Naive thymus-derived CD4-positive, alpha-beta T cell (primary cell): ENCODE results near the gene IFI30. TPM values are rescaled to one million over a fixed set of nuclear protein-coding genes. Genes with fewer than 3 reads are reported as not detected.

Source experiments
- ATAC-seq: fragments of 150-1000 bp; cut with Tn5 transposase; 2 replicates; pipeline ENCODE4 v1.10.0; 2021; ENCODE audit warnings: mild to moderate bottlenecking, moderate library complexity
- CTCF ChIA-PET: fragments of 350-600 bp; sonication (Branson Sonifier 250); formaldehyde crosslinking; loops from one replicate; lab custom pipeline; 2021; ENCODE audit warnings: antibody characterized with exemption; lab: Charles Lee
- POLR2A ChIA-PET: fragments of 350-600 bp; sonication (Branson Sonifier 250); formaldehyde crosslinking; loops from one replicate; lab custom pipeline; 2021; ENCODE audit warnings: antibody characterized with exemption, inconsistent platforms; lab: Charles Lee
- DNase-seq, 9 donors: peaks; one replicate each; pipeline versions ENCODE4 v3.0.0 to v3.0.0-alpha.2; 2020 to 2022; ENCODE audit warnings: mixed read lengths in 1 of 9
- H3K27ac ChIP-seq: one replicate; pipeline ENCODE4 v1.7.0; 2013; ENCODE audit warnings: mild to moderate bottlenecking, low read depth, low read length, moderate library complexity
- H3K27me3 ChIP-seq, 2 donors: one replicate each; pipeline ENCODE4 v1.7.0; 2013; ENCODE audit warnings: low read length in 2 of 2, mild to moderate bottlenecking in 2 of 2, moderate library complexity in 2 of 2; ENCODE audit not compliant: control insufficient read depth in 2 of 2, insufficient read depth in 2 of 2
- H3K36me3 ChIP-seq, 3 experiments: 1 replicate in 2 of 3; 2 replicates in 1 of 3; pipeline ENCODE4 v1.7.0; 2013; ENCODE audit warnings: low read length in 3 of 3, mild to moderate bottlenecking in 3 of 3, moderate library complexity in 1 of 3; ENCODE audit not compliant: insufficient read depth in 3 of 3, control insufficient read depth in 2 of 3
- H3K4me1 ChIP-seq, 2 donors: one replicate each; pipeline ENCODE4 v1.7.0; 2013; ENCODE audit warnings: low read length in 2 of 2, mild to moderate bottlenecking in 2 of 2, moderate library complexity in 1 of 2; ENCODE audit not compliant: control insufficient read depth in 2 of 2, insufficient read depth in 2 of 2
- H3K4me3 ChIP-seq: 2 replicates; pipeline ENCODE4 v1.7.0; 2013; ENCODE audit warnings: mild to moderate bottlenecking, low read length
- H3K9me3 ChIP-seq, 3 experiments: 1 replicate in 2 of 3; 2 replicates in 1 of 3; pipeline ENCODE4 v1.7.0; 2013; ENCODE audit warnings: low read length in 3 of 3; ENCODE audit not compliant: control insufficient read depth in 2 of 3
- H3K27ac Mint-ChIP-seq, 9 donors: one replicate each; pipeline ENCODE4 v1.8.0; 2020 to 2022; ENCODE audit warnings: mixed read lengths in 9 of 9, mild to moderate bottlenecking in 8 of 9, moderate library complexity in 5 of 9, inconsistent platforms in 2 of 9
- H3K27me3 Mint-ChIP-seq, 5 donors: one replicate each; pipeline ENCODE4 v1.8.0; 2021 to 2022; ENCODE audit warnings: mixed read lengths in 5 of 5, mild to moderate bottlenecking in 1 of 5
- H3K36me3 Mint-ChIP-seq, 5 donors: one replicate each; pipeline ENCODE4 v1.8.0; 2020 to 2022; ENCODE audit warnings: mixed read lengths in 5 of 5, mild to moderate bottlenecking in 3 of 5, inconsistent platforms in 1 of 5
- H3K4me1 Mint-ChIP-seq, 7 donors: one replicate each; pipeline ENCODE4 v1.8.0; 2020 to 2022; ENCODE audit warnings: mixed read lengths in 7 of 7, mild to moderate bottlenecking in 3 of 7, inconsistent platforms in 1 of 7
- H3K4me3 Mint-ChIP-seq, 10 donors: one replicate each; pipeline ENCODE4 v1.8.0; 2020 to 2022; ENCODE audit warnings: mild to moderate bottlenecking in 10 of 10, mixed read lengths in 10 of 10, moderate library complexity in 6 of 10, inconsistent platforms in 2 of 10
- H3K9me3 Mint-ChIP-seq, 11 donors: one replicate each; pipeline ENCODE4 v1.8.0; 2020 to 2022; ENCODE audit warnings: mixed read lengths in 11 of 11, mild to moderate bottlenecking in 4 of 11, inconsistent platforms in 1 of 11, moderate library complexity in 1 of 11
- intact Hi-C, 2 donors: fragments of 100-400 bp; cut with micrococcal nuclease; formaldehyde crosslinking; loops; one replicate each; pipeline ENCODE4 v1.15.1; 2023
- polyA plus RNA-seq, 2 donors: library from polyadenylated mRNA; unstranded; fragments of 300-500 nt; fragmentation: Illumina TruSeq; gene quantifications; one replicate each; pipeline ENCODE4 v1.2.3, GENCODE V29; 2021
- total RNA-seq, 6 experiments: library from RNA in 5 of 6; stranded (reverse) in 5 of 6; gene quantifications; 1 replicate in 5 of 6; 2 replicates in 1 of 6; pipeline ENCODE4 v1.2.3 and lab custom pipeline; 2021 to 2026

Gene IFI30
- total and polyA plus RNA-seq, 7 experiments from 2014 or later, result 6.7 to 514 (median 59.3) TPM

DNA sequence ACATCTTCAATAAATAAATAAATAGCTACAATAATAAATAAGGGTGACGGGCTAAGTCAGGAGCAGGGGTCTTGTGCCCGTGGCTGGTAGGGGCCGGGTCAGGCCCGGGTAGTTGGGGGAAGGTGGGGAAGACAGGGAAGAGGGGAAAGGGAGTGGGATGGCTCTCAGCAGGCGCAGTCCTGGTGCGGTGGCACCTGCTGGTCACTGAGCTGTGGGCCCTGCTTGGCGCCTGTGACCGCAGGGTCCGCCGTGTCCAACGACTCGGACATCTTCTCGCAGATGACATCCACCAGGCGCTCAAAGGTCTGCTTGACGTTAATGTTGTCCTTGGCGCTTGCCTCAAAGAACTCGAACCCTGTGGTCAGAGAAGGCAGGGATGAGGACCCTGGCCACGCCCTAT, 23.7 kb downstream of the IFI30 start:
- Histone ChIP-seq H3K27me3 (no peaks in the 10 kb centered on the region), H3K4me1 (peaks cover 9 to 12% of the 10 kb centered on the region in 2 donors), H3K36me3 (peaks cover 0 to 40% (median 11%) of the 10 kb centered on the region in 3 experiments), H3K27ac (no peak overlapping the region), H3K4me3 (no peak overlapping the region), H3K9me3 (no peaks in the 10 kb centered on the region)
- ATAC-seq, result no peak
- Mint-ChIP-seq H3K27ac (no peak overlapping the region), H3K36me3 (peaks cover 0 to 20% (median 8%) of the 10 kb centered on the region in 5 donors), H3K4me3 (no peak overlapping the region), H3K27me3 (peaks cover 0 to 4% (median 0%) of the 10 kb centered on the region in 5 donors), H3K9me3 (peaks cover 0 to 4% (median 0%) of the 10 kb centered on the region in 11 donors), H3K4me1 (peaks cover 20 to 33% (median 28%) of the 10 kb centered on the region in 7 donors)
- POLR2A ChIA-PET, result no interaction called here
- intact Hi-C loops, result no loop called here
- no peak for DNase-seq
- CTCF ChIA-PET, result interaction anchor here (0.5 kb wide), 1 partner anchor 202 kb away, joined by 3 read pairs; no protein-coding TSS in a partner anchor

DNA sequence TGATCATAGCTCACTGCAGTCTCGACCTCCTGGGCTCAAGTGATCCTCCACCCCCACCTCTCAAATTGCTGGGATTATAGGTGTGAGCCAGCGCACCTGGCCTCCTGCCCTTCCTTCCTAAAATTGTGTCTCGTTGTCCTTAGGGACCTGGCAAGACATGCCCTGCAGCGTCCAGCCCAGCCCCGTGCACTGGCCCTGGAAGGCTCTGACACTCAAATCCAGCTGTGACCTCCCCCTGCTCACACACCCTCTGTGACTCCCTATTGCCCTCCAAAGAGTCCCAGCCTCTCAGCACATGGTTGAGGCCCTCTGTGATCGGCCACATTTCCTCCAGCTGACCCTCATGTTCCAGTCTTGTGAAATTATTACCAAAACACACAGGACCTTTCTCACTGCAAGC, 24.3 kb downstream of the IFI30 start:
- Mint-ChIP-seq H3K4me3 (peak overlapping the region in 1 of 10 donors; percentile 10), H3K4me1 (peaks cover 23 to 33% (median 29%) of the 10 kb centered on the region in 7 donors), H3K27ac (peak overlapping the region in 5 of 9 donors; percentile 40 to 74 (median 69)), H3K9me3 (peaks cover 0 to 3% (median 0%) of the 10 kb centered on the region in 11 donors), H3K36me3 (peaks cover 0 to 20% (median 8%) of the 10 kb centered on the region in 5 donors), H3K27me3 (peaks cover 0 to under 1% (median 0%) of the 10 kb centered on the region in 5 donors)
- DNase-seq (no peak), ATAC-seq (no peak)
- intact Hi-C loops, result no loop called here
- H3K27ac ChIP-seq, result no peak overlapping the region
- POLR2A ChIA-PET, result no interaction called here
- no peaks in the 10 kb centered on the region for H3K27me3 ChIP-seq
- H3K4me3 ChIP-seq, result no peak overlapping the region
- peaks cover 0 to 40% (median 11%) of the 10 kb centered on the region in 3 experiments for H3K36me3 ChIP-seq
- no peaks in the 10 kb centered on the region for H3K9me3 ChIP-seq
- H3K4me1 ChIP-seq, result peaks cover 14% of the 10 kb centered on the region in 2 donors
- CTCF ChIA-PET, result interaction anchor here (0.9 to 2.0 kb wide), 3 partner anchors 10 to 54 kb away, joined by 3 to 6 read pairs (median 5); no protein-coding TSS in a partner anchor

DNA sequence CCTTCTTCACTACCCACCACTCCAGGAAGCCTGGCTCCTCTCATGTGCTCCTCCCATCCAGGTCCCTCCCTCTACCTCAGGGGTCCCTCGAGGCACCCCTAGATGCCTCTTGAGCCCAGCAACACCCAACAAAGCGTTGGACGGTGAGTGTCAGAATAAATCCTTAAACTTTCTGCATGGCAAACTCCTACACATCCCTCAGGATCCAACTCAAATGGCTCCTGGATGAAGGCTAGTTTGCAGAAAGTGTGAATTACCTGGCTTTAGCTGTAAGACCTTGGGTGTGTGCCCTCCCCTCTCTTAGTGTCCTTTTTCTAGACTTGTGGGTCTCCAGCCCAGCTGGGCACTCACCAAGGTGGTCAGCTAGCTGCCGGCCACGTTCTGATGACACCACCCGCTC, 24.8 kb downstream of the IFI30 start:
- peaks cover 14 to 17% of the 10 kb centered on the region in 2 donors for H3K4me1 ChIP-seq
- no peaks in the 10 kb centered on the region for H3K9me3 ChIP-seq
- H3K27ac ChIP-seq, result no peak overlapping the region
- H3K4me3 Mint-ChIP-seq, result peak overlapping the region in 1 of 10 donors; percentile 10
- intact Hi-C loops, result no loop called here
- H3K4me3 ChIP-seq, result no peak overlapping the region
- H3K36me3 Mint-ChIP-seq, result peaks cover 0 to 20% (median 8%) of the 10 kb centered on the region in 5 donors
- H3K27me3 Mint-ChIP-seq, result no peaks in the 10 kb centered on the region
- peaks cover 0 to 40% (median 11%) of the 10 kb centered on the region in 3 experiments for H3K36me3 ChIP-seq
- CTCF ChIA-PET, result interaction anchor here (0.9 to 2.0 kb wide), 3 partner anchors 10 to 54 kb away, joined by 3 to 6 read pairs (median 5); no protein-coding TSS in a partner anchor
- ATAC-seq (no peak), DNase-seq (no peak)
- H3K4me1 Mint-ChIP-seq, result peaks cover 23 to 35% (median 31%) of the 10 kb centered on the region in 7 donors
- peaks cover 0 to 3% (median 0%) of the 10 kb centered on the region in 11 donors for H3K9me3 Mint-ChIP-seq
- POLR2A ChIA-PET, result no interaction called here
- H3K27me3 ChIP-seq, result no peaks in the 10 kb centered on the region
- H3K27ac Mint-ChIP-seq, result peak overlapping the region in 5 of 9 donors; percentile 40 to 76 (median 70)

DNA sequence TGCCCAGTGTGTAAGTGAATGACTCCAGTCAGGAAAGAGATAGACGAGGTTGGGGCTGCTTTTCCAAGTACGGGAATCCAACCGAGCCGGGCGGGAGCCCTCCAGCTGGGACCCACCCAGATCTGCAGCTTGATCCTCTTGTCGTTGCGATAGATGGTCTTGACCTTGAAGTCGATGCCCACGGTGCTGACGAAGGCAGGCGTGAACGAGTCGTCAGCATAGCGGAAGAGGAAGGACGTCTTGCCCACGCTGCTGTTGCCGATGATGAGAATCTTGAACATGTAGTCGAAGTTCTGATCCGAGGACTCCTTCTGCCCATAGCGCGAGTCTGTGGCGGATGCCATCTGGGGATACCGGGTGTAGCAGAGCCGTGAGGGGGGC, 28.8 kb downstream of the IFI30 start:
- H3K27me3 Mint-ChIP-seq, result peaks cover 0 to 3% (median 0%) of the 10 kb centered on the region in 5 donors
- DNase-seq (no peak), ATAC-seq (no peak)
- peaks cover 15 to 16% of the 10 kb centered on the region in 2 donors for H3K4me1 ChIP-seq
- peak overlapping the region in 6 of 9 donors; percentile 59 to 98 (median 80) for H3K27ac Mint-ChIP-seq
- no peak overlapping the region for H3K4me3 ChIP-seq
- H3K27me3 ChIP-seq, result no peaks in the 10 kb centered on the region
- CTCF ChIA-PET, result interaction anchor here (1.0 to 8.2 kb wide), 2 partner anchors 50 to 60 kb away, joined by 3 to 95 read pairs; a partner anchor contains a TSS
- H3K36me3 ChIP-seq, result peaks cover 0 to 27% (median 6%) of the 10 kb centered on the region in 3 experiments
- POLR2A ChIA-PET, result interaction anchor here (4.5 kb wide), 1 partner anchor 10 kb away, joined by 50 read pairs; the partner anchor contains the start of gene MPV17L2
- H3K4me3 Mint-ChIP-seq, result peak overlapping the region; percentile 79 to 98 (median 96)
- peaks cover 11 to 26% (median 22%) of the 10 kb centered on the region in 7 donors for H3K4me1 Mint-ChIP-seq
- peaks cover 0 to 3% (median 0%) of the 10 kb centered on the region in 11 donors for H3K9me3 Mint-ChIP-seq
- peaks cover 0 to 16% (median 8%) of the 10 kb centered on the region in 5 donors for H3K36me3 Mint-ChIP-seq
- H3K27ac ChIP-seq, result no peak overlapping the region
- H3K9me3 ChIP-seq, result no peaks in the 10 kb centered on the region
- intact Hi-C loops, result no loop called here

DNA sequence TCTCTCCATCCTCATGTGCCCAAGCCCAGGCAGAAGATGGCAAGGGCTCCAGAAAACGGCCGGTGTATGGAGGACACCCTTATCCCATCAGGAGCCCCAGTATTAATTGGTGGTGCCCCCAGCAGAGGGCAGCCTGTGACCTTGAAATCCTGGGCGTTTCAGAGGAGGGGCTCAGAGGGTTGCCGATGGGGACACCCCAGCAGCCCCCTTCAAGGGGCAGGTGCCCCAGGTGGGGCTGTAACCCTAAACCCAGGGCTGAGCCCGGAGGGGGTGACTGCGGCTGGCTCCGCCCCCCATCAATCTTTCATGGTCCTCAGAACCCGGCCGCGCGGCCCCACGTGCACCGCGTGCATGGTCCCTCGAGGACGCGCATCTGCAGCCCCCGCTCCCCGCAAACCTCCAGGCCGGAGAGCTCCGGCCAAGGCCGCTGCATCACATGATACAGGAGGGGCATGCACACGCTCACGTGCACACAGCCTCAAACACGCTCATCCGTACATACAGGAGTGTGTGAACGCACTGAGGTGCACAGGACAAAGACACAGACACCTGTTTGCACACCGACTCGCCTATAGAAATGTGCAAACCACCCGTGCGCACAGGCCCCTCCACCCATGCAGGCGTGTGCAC, 29.3 kb downstream of the IFI30 start:
- peak overlapping the region; percentile 78 for H3K27ac ChIP-seq
- Mint-ChIP-seq H3K36me3 (peaks cover 0 to 16% (median 8%) of the 10 kb centered on the region in 5 donors), H3K27ac (peak overlapping the region in 8 of 9 donors; percentile 86 to 99 (median 93)), H3K27me3 (peaks cover 0 to 3% (median 0%) of the 10 kb centered on the region in 5 donors), H3K4me3 (peak overlapping the region; percentile 83 to 98 (median 96)), H3K9me3 (peaks cover 0 to 3% (median 0%) of the 10 kb centered on the region in 11 donors), H3K4me1 (peaks cover 11 to 26% (median 22%) of the 10 kb centered on the region in 7 donors)
- no peak for ATAC-seq
- peak overlapping the region; percentile 90 for H3K4me3 ChIP-seq
- no peaks in the 10 kb centered on the region for H3K27me3 ChIP-seq
- H3K4me1 ChIP-seq, result peaks cover 15 to 16% of the 10 kb centered on the region in 2 donors
- POLR2A ChIA-PET, result interaction anchor here (1.2 to 4.5 kb wide), 5 partner anchors 10 to 216 kb away, joined by 3 to 50 read pairs (median 13); partner anchors contain the start of genes JUND, MPV17L2 and SSBP4
- CTCF ChIA-PET, result interaction anchor here (1.2 to 8.2 kb wide), 2 partner anchors 49 to 58 kb away, joined by 3 to 95 read pairs; a partner anchor contains a TSS
- intact Hi-C loops, result no loop called here
- H3K9me3 ChIP-seq, result no peaks in the 10 kb centered on the region
- H3K36me3 ChIP-seq, result peaks cover 0 to 22% (median 6%) of the 10 kb centered on the region in 3 experiments
- DNase-seq, result peak in 2 of 9 donors; percentile 38 to 49

DNA sequence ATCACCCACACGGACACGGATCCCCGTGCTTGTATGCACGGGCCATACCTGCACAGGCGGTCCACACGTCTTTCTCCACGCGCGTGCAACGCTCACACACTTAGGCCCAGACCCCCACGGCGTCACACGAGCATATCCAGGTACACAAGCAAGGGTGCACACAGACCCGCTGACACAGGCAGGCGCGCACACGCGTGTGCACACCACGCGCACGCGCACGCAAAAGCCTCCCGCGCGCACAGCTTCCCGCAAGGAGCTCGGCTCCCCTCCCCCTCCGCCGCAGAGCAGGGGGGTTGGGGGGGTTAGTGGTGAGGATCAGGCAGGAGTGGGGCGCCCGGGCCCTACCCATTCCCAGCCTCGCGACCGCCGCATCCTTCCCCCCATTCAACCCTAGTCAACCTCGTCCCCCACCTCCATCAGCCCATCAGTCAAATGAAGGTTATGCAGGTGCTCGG, 29.8 kb downstream of the IFI30 start:
- ChIA-PET CTCF (interaction anchor here (1.2 to 8.2 kb wide), 2 partner anchors 49 to 57 kb away, joined by 3 to 95 read pairs; a partner anchor contains a TSS), POLR2A (interaction anchor here (1.0 to 4.5 kb wide), 8 partner anchors 11 to 215 kb away, joined by 3 to 50 read pairs (median 6); partner anchors contain the start of genes JUND, MPV17L2 and SSBP4)
- Histone ChIP-seq H3K4me3 (peak overlapping the region; percentile 90), H3K27me3 (no peaks in the 10 kb centered on the region), H3K36me3 (peaks cover 0 to 17% (median 2%) of the 10 kb centered on the region in 3 experiments), H3K27ac (peak overlapping the region; percentile 78), H3K9me3 (no peaks in the 10 kb centered on the region), H3K4me1 (peaks cover 15 to 16% of the 10 kb centered on the region in 2 donors)
- Mint-ChIP-seq H3K27me3 (peaks cover 0 to 4% (median 0%) of the 10 kb centered on the region in 5 donors), H3K27ac (peak overlapping the region; percentile 86 to 99 (median 90)), H3K4me1 (peaks cover 11 to 26% (median 22%) of the 10 kb centered on the region in 7 donors), H3K4me3 (peak overlapping the region; percentile 83 to 98 (median 96)), H3K36me3 (peaks cover 0 to 11% (median 3%) of the 10 kb centered on the region in 5 donors), H3K9me3 (peaks cover 0 to 3% (median 0%) of the 10 kb centered on the region in 11 donors)
- intact Hi-C loops, result no loop called here
- ATAC-seq (peak; percentile 10), DNase-seq (peak in 1 of 9 donors; percentile 68)
